Keratinocyte (primary cell): Measurements from ENCODE around the gene VPS18. TPM values are rescaled to one million over a fixed set of nuclear protein-coding genes. Genes with fewer than 3 reads are reported as not detected.

Experiments used
- DNase-seq: peaks from one replicate; pipeline ENCODE4 v3.0.0-alpha.2; 2011; ENCODE audit warnings: low read depth, missing footprints, low spot score
- FAIRE-seq: peaks from 2 replicates; lab custom pipeline; 2011; peaks lifted over from hg19 to GRCh38; lab: Jason Lieb, UNC
- H2AFZ ChIP-seq: 2 replicates; pipeline ENCODE4 v1.6.0; 2012; ENCODE audit warnings: low read length, control low read depth, inconsistent platforms; ENCODE audit not compliant: control insufficient read depth
- H3K27ac ChIP-seq: 2 replicates; pipeline ENCODE4 v1.5.1; 2011; ENCODE audit warnings: low read length; ENCODE audit not compliant: control insufficient read depth, insufficient read depth
- H3K27me3 ChIP-seq: 3 replicates; pipeline ENCODE4 v1.6.0; 2011; ENCODE audit warnings: low read length; ENCODE audit not compliant: control insufficient read depth, insufficient read depth; ENCODE audit errors: extremely low read depth
- H3K36me3 ChIP-seq, 2 experiments: 2 replicates in 1 of 2; 3 replicates in 1 of 2; pipeline ENCODE4 v1.5.1; 2011; ENCODE audit warnings: low read length in 2 of 2, mild to moderate bottlenecking in 1 of 2; ENCODE audit not compliant: control insufficient read depth in 2 of 2, insufficient read depth in 2 of 2; ENCODE audit errors: extremely low read depth in 1 of 2
- H3K4me1 ChIP-seq: 3 replicates; pipeline ENCODE4 v1.5.1; 2011; ENCODE audit warnings: low read length; ENCODE audit not compliant: control insufficient read depth, insufficient read depth; ENCODE audit errors: extremely low read depth
- H3K4me2 ChIP-seq: 3 replicates; pipeline ENCODE4 v1.6.0; 2011; ENCODE audit warnings: low read depth, low read length; ENCODE audit not compliant: control insufficient read depth, insufficient read depth; ENCODE audit errors: extremely low read depth
- H3K4me3 ChIP-seq, 3 experiments: fragments of 200-600 bp in 1 of 3; sonication (generic) in 1 of 3; 2 replicates in 2 of 3; 3 replicates in 1 of 3; pipeline ENCODE4 v1.5.1; 2011 to 2016; ENCODE audit warnings: low read length in 3 of 3, mild to moderate bottlenecking in 3 of 3, control low read depth in 2 of 3, inconsistent platforms in 1 of 3, low read depth in 1 of 3, mixed read lengths in 1 of 3, mixed run types in 1 of 3, moderate library complexity in 1 of 3; ENCODE audit not compliant: control insufficient read depth in 2 of 3, insufficient read depth in 2 of 3; ENCODE audit errors: extremely low read depth in 1 of 3
- H3K79me2 ChIP-seq: 2 replicates; pipeline ENCODE4 v1.6.0; 2012; ENCODE audit warnings: low read length; ENCODE audit not compliant: control insufficient read depth, insufficient read depth
- H3K9ac ChIP-seq: 3 replicates; pipeline ENCODE4 v1.6.0; 2011; ENCODE audit warnings: low read length; ENCODE audit not compliant: control insufficient read depth, insufficient read depth; ENCODE audit errors: extremely low read depth
- H3K9me1 ChIP-seq: 3 replicates; pipeline ENCODE4 v1.6.0; 2011; ENCODE audit warnings: low read length; ENCODE audit not compliant: control insufficient read depth, insufficient read depth; ENCODE audit errors: extremely low read depth
- H3K9me3 ChIP-seq: 2 replicates; pipeline ENCODE4 v1.5.1; 2012; ENCODE audit warnings: low read depth, low read length; ENCODE audit not compliant: control insufficient read depth
- H4K20me1 ChIP-seq: 3 replicates; pipeline ENCODE4 v1.6.0; 2011; ENCODE audit warnings: low read length; ENCODE audit not compliant: control insufficient read depth, insufficient read depth; ENCODE audit errors: extremely low read depth
- EZH2 ChIP-seq: IDR thresholded peaks from one replicate; pipeline ENCODE4 v1.6.1; 2012; ENCODE audit warnings: inconsistent platforms, mild to moderate bottlenecking, low read length, moderate library complexity
- dilution Hi-C: fragments of 300-500 bp; cut with MboI; formaldehyde crosslinking; loops from one replicate; pipeline ENCODE4 v1.7.0; 2020; ENCODE audit warnings: low sequenced_read_pairs; ENCODE audit not compliant: extremely low pct_ligation_motif_present
- polyA plus RNA-seq, 5 experiments: library from polyadenylated mRNA; depleted of rRNA in 3 of 5; stranded (reverse) in 3 of 5; stranded (forward) in 1 of 5; unstranded in 1 of 5; fragments of >200 nt; gene quantifications; 1 replicate in 1 of 5; 2 replicates in 3 of 5; 3 replicates in 1 of 5; pipeline versions ENCODE4 v1.2.1 to v1.2.3, GENCODE V29; 2011 to 2012; ENCODE audit warnings: missing spikeins in 2 of 5, low read depth in 1 of 5, low replicate concordance in 1 of 5
- TF ChIP-seq, protein P1 (sequence below), 3 experiments: IDR thresholded peaks in 1 of 3; conservative IDR thresholded peaks in 1 of 3; optimal IDR thresholded peaks in 1 of 3; 2 replicates in 2 of 3; 3 replicates in 1 of 3; pipeline versions ENCODE3 to v1.5.1; 2011; ENCODE audit warnings: low read length in 3 of 3, mild to moderate bottlenecking in 3 of 3, moderate library complexity in 2 of 3, control low read depth in 1 of 3, inconsistent platforms in 1 of 3; ENCODE audit not compliant: insufficient read depth in 2 of 3; ENCODE audit errors: extremely low read depth in 1 of 3

The VPS18 gene
- polyA plus RNA-seq, 1 donor (not counting 4 experiments of a cell fraction or from before 2014, with no cell fraction given), result 11.6 TPM

DNA sequence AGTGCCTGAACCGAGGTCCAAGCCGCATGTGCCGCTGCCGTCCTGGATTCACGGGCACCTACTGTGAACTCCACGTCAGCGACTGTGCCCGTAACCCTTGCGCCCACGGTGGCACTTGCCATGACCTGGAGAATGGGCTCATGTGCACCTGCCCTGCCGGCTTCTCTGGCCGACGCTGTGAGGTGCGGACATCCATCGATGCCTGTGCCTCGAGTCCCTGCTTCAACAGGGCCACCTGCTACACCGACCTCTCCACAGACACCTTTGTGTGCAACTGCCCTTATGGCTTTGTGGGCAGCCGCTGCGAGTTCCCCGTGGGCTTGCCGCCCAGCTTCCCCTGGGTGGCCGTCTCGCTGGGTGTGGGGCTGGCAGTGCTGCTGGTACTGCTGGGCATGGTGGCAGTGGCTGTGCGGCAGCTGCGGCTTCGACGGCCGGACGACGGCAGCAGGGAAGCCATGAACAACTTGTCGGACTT is 42.0 kb downstream of the VPS18 start:
- Histone ChIP-seq H3K9me3 (no peaks in the 10 kb centered on the region), H2AFZ (no peak overlapping the region), H3K4me2 (no peak overlapping the region), H3K9me1 (no peaks in the 10 kb centered on the region), H3K36me3 (no peaks in the 10 kb centered on the region), H3K79me2 (no peaks in the 10 kb centered on the region), H3K9ac (no peak overlapping the region), H3K4me3 (no peak overlapping the region), H4K20me1 (peaks cover 2% of the 10 kb centered on the region), H3K27me3 (peaks cover 32% of the 10 kb centered on the region), H3K4me1 (no peaks in the 10 kb centered on the region), H3K27ac (no peak overlapping the region)
- no peak for FAIRE-seq
- TF ChIP-seq EZH2, result no peak
- TF ChIP-seq, protein P1, sequence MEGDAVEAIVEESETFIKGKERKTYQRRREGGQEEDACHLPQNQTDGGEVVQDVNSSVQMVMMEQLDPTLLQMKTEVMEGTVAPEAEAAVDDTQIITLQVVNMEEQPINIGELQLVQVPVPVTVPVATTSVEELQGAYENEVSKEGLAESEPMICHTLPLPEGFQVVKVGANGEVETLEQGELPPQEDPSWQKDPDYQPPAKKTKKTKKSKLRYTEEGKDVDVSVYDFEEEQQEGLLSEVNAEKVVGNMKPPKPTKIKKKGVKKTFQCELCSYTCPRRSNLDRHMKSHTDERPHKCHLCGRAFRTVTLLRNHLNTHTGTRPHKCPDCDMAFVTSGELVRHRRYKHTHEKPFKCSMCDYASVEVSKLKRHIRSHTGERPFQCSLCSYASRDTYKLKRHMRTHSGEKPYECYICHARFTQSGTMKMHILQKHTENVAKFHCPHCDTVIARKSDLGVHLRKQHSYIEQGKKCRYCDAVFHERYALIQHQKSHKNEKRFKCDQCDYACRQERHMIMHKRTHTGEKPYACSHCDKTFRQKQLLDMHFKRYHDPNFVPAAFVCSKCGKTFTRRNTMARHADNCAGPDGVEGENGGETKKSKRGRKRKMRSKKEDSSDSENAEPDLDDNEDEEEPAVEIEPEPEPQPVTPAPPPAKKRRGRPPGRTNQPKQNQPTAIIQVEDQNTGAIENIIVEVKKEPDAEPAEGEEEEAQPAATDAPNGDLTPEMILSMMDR (optimal IDR thresholded peaks at IDR 0.05 in 1 of 3, IDR thresholded peaks at IDR 0.05 in 1 of 3, conservative IDR thresholded peaks at IDR 0.05 in 1 of 3; ENCODE audit: extremely low read depth in 1 of 3, insufficient read depth in 2 of 3, low read length in 3 of 3), result no peak
- no peak for DNase-seq
- dilution Hi-C loops, result no loop called here

DNA sequence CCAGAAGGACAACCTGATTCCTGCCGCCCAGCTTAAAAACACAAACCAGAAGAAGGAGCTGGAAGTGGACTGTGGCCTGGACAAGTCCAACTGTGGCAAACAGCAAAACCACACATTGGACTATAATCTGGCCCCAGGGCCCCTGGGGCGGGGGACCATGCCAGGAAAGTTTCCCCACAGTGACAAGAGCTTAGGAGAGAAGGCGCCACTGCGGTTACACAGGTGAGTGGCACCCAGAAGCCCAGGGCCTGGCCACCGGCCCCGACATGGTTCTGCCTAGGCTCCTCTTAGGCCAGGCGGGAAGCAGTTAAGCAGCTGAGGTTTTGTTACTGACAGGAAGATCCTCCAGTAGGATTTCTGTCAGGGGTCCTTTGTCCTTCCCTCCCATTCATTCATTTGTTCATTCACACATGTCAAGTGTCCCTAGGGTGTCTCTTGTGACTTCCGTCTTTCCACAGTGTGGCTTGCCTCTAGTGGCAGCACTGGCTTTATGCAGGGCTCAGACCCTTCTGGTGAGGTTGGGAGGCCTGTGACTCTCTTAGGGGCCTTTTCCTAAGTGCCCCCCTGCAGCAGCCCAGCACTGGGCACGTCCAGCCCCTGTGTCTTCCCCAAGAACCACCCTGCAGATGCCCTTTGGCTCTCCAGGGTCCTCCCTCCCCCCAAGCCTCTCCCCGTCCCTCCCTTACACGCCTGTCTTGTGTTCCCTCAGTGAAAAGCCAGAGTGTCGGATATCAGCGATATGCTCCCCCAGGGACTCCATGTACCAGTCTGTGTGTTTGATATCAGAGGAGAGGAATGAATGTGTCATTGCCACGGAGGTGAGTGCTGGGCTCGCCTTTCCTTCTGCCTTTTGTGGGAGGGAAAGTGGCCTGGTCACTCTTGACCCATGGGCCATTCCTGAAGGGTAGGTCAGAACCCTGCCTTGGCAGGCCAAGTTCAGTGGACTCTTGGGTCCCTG is 42.7 kb downstream of the VPS18 start:
- no peak overlapping the region for H2AFZ ChIP-seq
- H3K27ac ChIP-seq, result no peak overlapping the region
- H3K9me1 ChIP-seq, result no peaks in the 10 kb centered on the region
- H3K27me3 ChIP-seq, result peaks cover 27% of the 10 kb centered on the region
- no peaks in the 10 kb centered on the region for H3K36me3 ChIP-seq
- dilution Hi-C loops, result no loop called here
- H3K9ac ChIP-seq, result no peak overlapping the region
- H3K79me2 ChIP-seq, result no peaks in the 10 kb centered on the region
- no peaks in the 10 kb centered on the region for H3K9me3 ChIP-seq
- H3K4me2 ChIP-seq, result no peak overlapping the region
- no peak for TF ChIP-seq EZH2
- TF ChIP-seq, protein P1 (optimal IDR thresholded peaks at IDR 0.05 in 1 of 3, IDR thresholded peaks at IDR 0.05 in 1 of 3, conservative IDR thresholded peaks at IDR 0.05 in 1 of 3; ENCODE audit: extremely low read depth in 1 of 3, insufficient read depth in 2 of 3, low read length in 3 of 3), result no peak
- FAIRE-seq, result no peak
- H3K4me1 ChIP-seq, result peaks cover under 1% of the 10 kb centered on the region
- no peak for DNase-seq
- no peaks in the 10 kb centered on the region for H4K20me1 ChIP-seq
- H3K4me3 ChIP-seq, result no peak overlapping the region
